GM18909 (cell line): Measurements from ENCODE around the gene PMEPA1.
"Not testable (repeated sequence)": the region's sequence is repeated elsewhere in the genome, so short reads cannot be mapped to it uniquely, and the experiment has no call there.

Source experiments
- ATAC-seq: cut with Tn5 transposase; IDR thresholded peaks from one replicate; pipeline ENCODE4 v1.9.1; 2021; ENCODE audit warnings: mild to moderate bottlenecking; ENCODE audit not compliant: unreplicated experiment, poor library complexity

PMEPA1 gene

DNA sequence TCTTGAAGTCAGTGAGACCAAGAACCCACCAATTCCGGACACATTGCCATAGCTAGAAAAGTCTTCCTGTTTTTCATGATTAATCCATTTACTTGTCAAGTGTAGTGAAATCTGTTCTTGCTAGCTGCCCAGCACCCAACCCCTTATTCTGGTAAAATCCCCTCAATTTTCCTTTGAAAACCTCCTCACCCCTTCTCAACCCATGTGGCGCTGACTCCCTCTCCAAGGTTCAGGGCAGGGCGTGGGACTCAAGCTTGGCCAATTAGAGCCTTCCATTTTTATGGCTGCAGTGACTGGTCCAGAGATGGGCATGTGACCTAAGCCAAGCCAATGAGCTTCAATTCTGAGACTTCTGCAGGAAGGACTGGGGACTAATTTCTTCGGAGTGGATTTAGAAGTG lies 79.8 kb downstream of the PMEPA1 start:
- no peak for ATAC-seq

GRCh38 chr20:57629491-57629901 lies 80.3 kb downstream of the PMEPA1 start:
- ATAC-seq = not testable (repeated sequence)

- ATAC-seq = not testable (repeated sequence)
Measured at GRCh38 chr20:57628962-57629308, 80.9 kb downstream of the PMEPA1 start.

- peak; percentile 44 for ATAC-seq
Measured at GRCh38 chr20:57628047-57628961, 81.5 kb downstream of the PMEPA1 start.

DNA sequence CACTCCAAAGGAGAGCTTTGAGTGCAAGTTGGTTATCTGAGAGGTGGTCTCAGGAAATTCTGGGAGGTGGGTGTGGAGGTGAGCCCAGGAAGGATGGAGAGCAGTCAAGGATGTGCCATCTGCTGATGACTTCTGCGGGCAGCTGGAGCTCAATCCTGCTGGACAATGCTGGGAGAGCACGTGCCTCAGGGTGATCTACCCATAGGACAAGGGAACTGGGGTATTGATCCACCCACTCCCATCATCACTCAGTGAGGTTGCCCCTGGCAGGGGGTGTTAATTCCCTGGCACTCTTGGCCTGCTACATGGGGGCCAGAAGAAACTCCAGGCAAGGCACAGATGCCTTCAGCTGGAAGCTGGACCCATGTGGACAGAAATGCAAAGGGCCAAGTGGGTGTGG lies 82.5 kb downstream of the PMEPA1 start:
- ATAC-seq = no peak

DNA sequence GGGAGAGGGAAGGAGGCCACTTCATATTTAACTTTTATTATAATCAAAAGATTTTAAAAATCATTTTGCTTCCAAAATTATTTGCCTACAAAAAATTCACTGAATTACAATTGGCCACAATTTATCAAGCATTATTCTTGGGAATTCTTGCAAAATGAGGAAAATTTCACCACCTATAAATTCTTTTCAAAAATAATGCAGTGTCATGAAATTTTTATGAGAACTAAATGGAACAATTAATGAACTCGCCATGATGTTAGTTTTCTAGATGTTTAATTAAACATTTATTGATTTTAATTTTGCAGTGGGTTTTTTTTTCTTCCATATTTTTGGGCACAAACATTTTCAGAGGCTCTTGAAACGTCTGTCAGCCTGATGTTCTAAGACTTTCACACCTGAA lies 83.8 kb downstream of the PMEPA1 start:
- no peak for ATAC-seq

GRCh38 chr20:57625181-57625958 lies 84.4 kb downstream of the PMEPA1 start:
- ATAC-seq = no peak

- ATAC-seq = no peak
Measured at GRCh38 chr20:57624124-57624523, 85.7 kb downstream of the PMEPA1 start.

DNA sequence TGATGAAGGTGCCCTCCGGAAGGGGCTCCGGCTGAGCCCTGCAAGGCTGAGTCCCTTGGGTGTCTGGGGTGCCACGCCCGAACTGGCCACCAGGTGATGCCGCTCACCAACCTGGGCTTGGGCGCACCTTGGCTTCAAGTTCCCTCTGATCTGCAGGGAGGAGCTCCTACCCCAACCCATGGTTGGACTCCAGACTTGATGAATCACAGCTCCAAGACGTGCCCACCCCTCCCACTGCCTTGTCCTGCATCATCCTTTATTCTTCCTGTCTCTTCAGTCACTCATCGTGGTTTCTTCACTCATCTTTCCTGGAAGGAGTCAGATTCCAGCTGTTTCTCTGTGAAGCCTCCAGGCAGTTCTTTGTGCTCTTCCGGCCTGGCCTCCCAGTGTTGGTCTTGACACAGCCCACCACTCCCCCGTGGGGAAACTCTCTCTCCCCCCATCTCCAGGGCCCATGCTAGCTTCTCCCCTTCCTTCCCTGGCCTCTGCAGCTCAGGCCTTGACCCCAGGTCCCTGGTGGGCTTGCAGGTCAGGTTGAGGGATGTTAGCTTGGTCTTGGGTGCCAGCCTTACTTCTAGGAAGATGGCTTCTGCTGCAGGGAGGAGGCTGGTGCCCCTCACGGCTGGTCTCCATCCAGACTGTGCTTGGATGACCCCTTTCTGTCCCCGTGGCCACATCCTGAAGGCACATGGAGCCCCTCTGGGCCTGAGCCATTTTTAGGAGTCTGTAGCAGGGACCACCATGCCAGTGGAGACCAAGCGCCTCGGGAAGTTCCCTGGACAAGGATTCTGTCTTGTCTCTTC lies 87.0 kb downstream of the PMEPA1 start:
- no peak for ATAC-seq

- no peak for ATAC-seq
Measured at GRCh38 chr20:57622201-57622570, 87.6 kb downstream of the PMEPA1 start.

GRCh38 chr20:57621421-57622200 lies 88.2 kb downstream of the PMEPA1 start:
- ATAC-seq = no peak

- ATAC-seq = no peak
Measured at GRCh38 chr20:57620999-57621398, 88.8 kb downstream of the PMEPA1 start.

DNA sequence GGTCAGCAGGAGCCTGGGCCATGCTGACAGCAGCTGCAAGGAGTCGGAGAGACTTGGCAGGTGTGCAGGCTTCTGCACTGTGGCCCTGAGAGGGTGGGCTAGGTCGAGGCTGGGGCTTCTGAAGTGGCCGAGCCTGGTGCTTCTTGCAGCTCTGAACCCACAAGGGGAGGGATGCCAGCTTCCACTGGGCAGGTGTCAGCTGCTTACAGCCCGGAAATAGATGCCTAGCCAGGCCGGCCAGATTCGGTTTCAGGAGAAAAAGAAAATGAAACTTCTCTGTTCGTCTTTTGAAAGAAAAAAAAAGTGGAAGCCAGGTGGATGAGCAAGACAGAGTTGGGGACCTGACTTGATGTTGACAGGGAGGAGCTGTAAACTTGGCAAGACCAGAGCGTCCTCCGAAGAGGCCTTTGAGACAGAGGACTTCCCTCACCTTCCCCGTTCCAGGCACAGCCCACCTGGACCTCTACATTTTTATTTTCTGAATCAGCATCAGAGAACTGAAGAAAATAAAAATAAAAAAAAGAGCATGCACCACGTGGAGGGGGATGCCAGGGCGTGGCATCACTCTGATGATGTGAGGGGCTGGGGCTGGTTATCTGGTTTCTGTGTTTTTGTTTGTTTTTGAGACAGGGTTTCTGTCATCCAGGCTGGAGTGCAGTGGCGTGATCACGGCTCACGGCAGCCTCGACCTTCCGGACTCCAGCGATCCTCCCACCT lies 89.4 kb downstream of the PMEPA1 start, which contains the start of gene ZBP1:
Gene ZBP1 (minus strand): TSS at position 153 of the 717 bp plus-strand sequence. CDS start 131 bp downstream, at position 22.
- ATAC-seq = peak; percentile 52

DNA sequence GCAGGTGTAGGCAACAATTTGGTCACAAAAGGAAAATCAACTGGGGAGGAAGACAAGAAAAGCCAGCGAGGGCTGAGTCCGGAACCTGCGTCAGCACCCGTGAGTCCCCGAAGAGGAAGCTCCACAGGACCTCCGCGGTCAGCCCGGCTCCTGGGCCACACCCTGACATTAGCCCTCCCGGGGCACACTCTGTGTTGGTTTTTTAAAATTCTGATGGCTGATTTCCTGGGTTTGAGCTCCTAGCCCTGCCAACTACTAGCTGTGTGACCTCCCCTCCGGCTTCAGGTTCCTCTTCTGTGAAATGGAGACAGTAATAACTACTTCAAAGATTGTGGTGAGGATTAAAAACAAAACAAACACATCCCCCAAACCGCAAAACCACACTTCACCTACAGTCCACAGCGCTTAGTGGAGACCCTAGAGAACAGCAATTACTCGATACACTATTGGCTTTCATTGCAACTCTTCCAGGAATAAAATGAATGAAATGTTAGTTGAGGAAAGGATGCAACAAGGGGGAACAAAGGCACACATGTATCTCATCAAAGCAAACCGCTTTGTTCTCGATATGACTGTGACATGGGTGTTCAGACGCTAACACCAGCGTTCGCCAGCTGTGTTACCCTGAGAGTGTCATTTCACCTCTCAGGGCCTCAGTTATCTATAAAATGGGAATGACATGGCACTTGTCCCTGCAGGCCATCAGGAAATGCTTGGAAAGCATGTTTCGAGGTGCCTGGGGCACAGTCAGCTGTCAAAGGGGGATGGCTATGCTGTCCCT lies 90.6 kb downstream of the PMEPA1 start:
- peak; percentile 69 for ATAC-seq

DNA sequence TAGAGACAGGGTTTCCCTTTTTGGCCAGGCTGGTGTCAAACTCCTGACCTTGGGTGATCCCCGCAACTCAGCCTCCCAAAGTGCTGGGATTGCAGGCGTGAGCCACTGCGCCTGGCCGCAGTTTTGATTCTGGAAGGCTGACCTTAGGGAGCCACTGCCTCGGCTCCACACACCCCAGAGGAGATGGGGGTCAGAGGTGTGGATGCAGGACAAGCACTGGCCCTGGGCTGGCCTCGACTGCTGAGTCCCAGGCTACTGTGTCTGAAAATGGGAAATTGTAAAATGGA lies 91.1 kb downstream of the PMEPA1 start:
- no peak for ATAC-seq

DNA sequence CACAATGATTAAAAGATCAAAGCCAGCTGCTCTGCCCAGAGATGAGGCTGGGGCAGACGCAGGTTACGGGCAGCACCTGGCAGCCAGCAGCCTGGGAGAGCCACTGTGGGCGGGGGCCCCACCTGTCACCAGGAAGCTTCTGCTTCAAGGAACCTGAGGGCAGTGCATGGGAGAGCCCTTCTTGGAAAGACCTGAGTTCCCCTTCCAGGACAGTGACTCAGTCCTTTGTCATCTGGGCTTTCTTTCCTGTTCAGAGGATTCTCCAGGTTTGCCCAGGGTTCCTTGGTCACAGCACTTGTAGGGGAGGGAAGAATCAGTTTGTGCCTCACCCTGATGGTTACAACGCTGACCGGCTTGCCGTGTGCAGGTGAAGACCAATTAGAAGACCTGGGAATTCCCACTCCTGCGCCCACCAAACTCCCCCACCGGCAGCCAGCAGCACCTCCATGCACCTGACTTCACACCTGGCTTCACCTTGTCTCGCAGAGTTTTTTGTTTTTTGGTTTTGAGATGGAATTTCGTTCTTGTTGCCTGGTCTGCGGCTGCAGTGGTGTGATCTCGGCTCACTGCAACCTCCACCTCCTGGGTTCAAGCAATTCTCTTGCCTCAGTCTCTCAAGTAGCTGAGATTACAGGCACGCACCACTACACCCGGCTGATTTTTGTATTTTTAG lies 91.6 kb downstream of the PMEPA1 start:
- no peak for ATAC-seq

DNA sequence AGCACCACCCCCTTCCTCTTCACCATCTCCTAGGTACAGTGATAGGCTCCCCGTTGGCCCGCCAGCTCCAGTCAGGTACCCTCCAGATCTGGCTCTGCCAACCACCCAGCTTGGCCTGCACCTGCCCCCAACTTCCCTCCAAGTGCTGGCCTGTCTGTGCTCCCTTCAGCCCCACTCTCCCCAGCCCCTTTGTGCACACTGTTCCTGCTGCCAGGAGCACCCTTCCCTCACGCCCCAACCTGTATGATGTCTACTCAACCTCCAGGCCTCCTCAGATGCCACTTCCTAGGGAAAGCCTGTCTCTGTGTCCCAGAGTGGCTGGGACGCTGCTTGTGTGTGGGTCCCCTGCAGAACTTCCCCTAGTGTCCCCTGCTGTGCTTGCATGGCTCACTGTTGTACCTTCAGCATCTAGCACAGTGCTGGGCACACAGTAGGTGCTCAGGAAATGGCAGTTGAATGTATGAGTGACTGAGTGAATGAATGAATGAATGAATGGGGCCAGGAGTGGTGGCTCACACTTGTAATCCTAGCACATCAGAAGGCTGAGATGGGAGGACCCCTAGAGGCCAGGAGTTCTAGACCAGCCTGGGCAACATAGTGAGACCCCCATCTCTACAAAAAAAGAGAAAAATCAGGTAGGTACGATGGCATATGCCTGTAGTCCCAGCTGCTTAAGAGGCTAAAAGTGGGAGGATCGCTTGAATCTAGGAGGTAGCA lies 92.6 kb downstream of the PMEPA1 start:
- no peak for ATAC-seq
